Hepatocyte (in vitro differentiated cells): ENCODE data around the gene BRIX1. TPM values are rescaled to one million over a fixed set of nuclear protein-coding genes. Genes with fewer than 3 reads are reported as not detected.
"Not testable (repeated sequence)": the region's sequence is repeated elsewhere in the genome, so short reads cannot be mapped to it uniquely, and the experiment has no call there.

ENCODE experiments used
- DNase-seq: peaks from one replicate; pipeline ENCODE4 v3.0.0-alpha.2; 2016; ENCODE audit warnings: low spot score
- H2AFZ ChIP-seq: fragments of 200-600 bp; sonication (generic); 2 replicates; pipeline ENCODE4 v1.6.0; 2016; ENCODE audit warnings: antibody characterized with exemption, mild to moderate bottlenecking
- H3K27ac ChIP-seq: fragments of 200-600 bp; sonication (generic); 2 replicates; pipeline ENCODE4 v1.5.1; 2016; ENCODE audit warnings: mild to moderate bottlenecking
- H3K27me3 ChIP-seq: fragments of 200-600 bp; sonication (generic); 2 replicates; pipeline ENCODE4 v1.6.1; 2016
- H3K36me3 ChIP-seq: fragments of 200-600 bp; sonication (generic); replicated peaks from 2 replicates; pipeline ENCODE4 v1.5.1; 2016; ENCODE audit warnings: low read depth; ENCODE audit not compliant: insufficient read depth
- H3K4me1 ChIP-seq: fragments of 200-600 bp; sonication (generic); 2 replicates; pipeline ENCODE4 v1.5.1; 2016; ENCODE audit warnings: mild to moderate bottlenecking, moderate library complexity; ENCODE audit not compliant: insufficient read depth
- H3K4me2 ChIP-seq: fragments of 200-600 bp; sonication (generic); 2 replicates; pipeline ENCODE4 v1.6.0; 2016
- H3K4me3 ChIP-seq: fragments of 200-600 bp; sonication (generic); 2 replicates; pipeline ENCODE4 v1.5.1; 2016; ENCODE audit warnings: mild to moderate bottlenecking
- H3K79me2 ChIP-seq: fragments of 200-600 bp; sonication (generic); 2 replicates; pipeline ENCODE4 v1.6.0; 2017; ENCODE audit warnings: mild to moderate bottlenecking
- H3K9me2 ChIP-seq: fragments of 200-600 bp; sonication (generic); replicated peaks from 2 replicates; pipeline ENCODE4 v1.6.0; 2017; ENCODE audit warnings: mild to moderate bottlenecking; ENCODE audit not compliant: insufficient read depth
- H3K9me3 ChIP-seq: fragments of 200-600 bp; sonication (generic); 2 replicates; pipeline ENCODE4 v1.5.1; 2016; ENCODE audit warnings: low read depth, mild to moderate bottlenecking
- H4K20me1 ChIP-seq: fragments of 200-600 bp; sonication (generic); 2 replicates; pipeline ENCODE4 v1.6.0; 2016; ENCODE audit warnings: mild to moderate bottlenecking; ENCODE audit not compliant: insufficient read depth, poor library complexity, severe bottlenecking
- EZH2 ChIP-seq: fragments of 200-600 bp; sonication (generic); IDR thresholded peaks from 2 replicates; pipeline ENCODE4 v1.6.1; 2016; ENCODE audit warnings: antibody characterized with exemption, mild to moderate bottlenecking, borderline replicate concordance
- EZH2phosphoT487 ChIP-seq: fragments of 200-600 bp; sonication (generic); IDR thresholded peaks from one replicate; pipeline ENCODE4 v1.6.1; 2018; ENCODE audit warnings: antibody characterized with exemption, mild to moderate bottlenecking, low read depth, moderate library complexity; ENCODE audit not compliant: unreplicated experiment, severe bottlenecking
- WGBS: methylation state at CpG from one replicate; pipeline ENCODE4 v1.1.6; 2016; ENCODE audit warnings: low lambda C conversion rate; ENCODE audit errors: missing lambda C conversion rate; 5-methylcytosine and 5-hydroxymethylcytosine counted together
- polyA plus RNA-seq: library from polyadenylated mRNA; unstranded; fragments of >200 nt; fragmentation: Nextera tagmentation; extraction: Ambion mirVana; gene quantifications from 2 replicates; pipeline ENCODE4 v1.2.1, GENCODE V29; 2016
- total RNA-seq: library from RNA; depleted of rRNA; stranded (reverse); fragments of >200 nt; gene quantifications from 2 replicates; pipeline ENCODE4 v1.2.3, GENCODE V29; 2014
- TF ChIP-seq, protein P1 (sequence below): fragments of 200-600 bp; sonication (generic); IDR thresholded peaks from 2 replicates; pipeline ENCODE4 v1.5.1; 2016; ENCODE audit warnings: antibody characterized with exemption, mild to moderate bottlenecking; ENCODE audit not compliant: poor library complexity

The BRIX1 gene
- total and polyA plus RNA-seq, 2 experiments from 2014 or later: 28.6 to 28.7 TPM

DNA sequence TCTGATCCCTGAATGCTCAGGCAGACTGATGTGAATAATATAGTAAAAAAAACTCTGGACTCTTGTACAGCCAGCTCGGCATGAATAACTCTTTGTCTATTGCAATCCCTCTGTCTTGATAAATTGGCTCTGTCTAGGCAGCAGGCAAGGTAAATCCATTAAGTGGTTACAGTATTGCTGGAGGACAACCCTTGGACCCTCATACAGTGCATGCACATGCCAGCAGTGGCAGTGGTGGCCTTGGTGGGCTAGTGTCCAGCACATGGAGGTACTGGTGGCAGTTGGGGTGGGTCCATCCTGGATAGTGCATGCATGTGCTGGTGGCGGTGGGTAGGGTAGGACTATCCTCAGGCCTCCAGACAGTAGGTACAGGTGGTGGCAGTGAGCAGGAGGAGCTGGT is 52.7 kb downstream of the BRIX1 start:
- Histone ChIP-seq H4K20me1 (no peaks in the 10 kb centered on the region), H3K27ac (no peak overlapping the region), H3K4me3 (no peak overlapping the region), H3K4me2 (no peak overlapping the region), H3K9me3 (peaks cover 7% of the 10 kb centered on the region), H3K27me3 (no peaks in the 10 kb centered on the region), H3K79me2 (no peaks in the 10 kb centered on the region), H3K4me1 (no peaks in the 10 kb centered on the region), H2AFZ (no peak overlapping the region), H3K9me2 (no peaks in the 10 kb centered on the region), H3K36me3 (no peaks in the 10 kb centered on the region)
- 95% methylated on average over 2 of the region's 2 CpGs for WGBS
- TF ChIP-seq EZH2phosphoT487 (no peak), EZH2 (no peak)
- TF ChIP-seq, protein P1, sequence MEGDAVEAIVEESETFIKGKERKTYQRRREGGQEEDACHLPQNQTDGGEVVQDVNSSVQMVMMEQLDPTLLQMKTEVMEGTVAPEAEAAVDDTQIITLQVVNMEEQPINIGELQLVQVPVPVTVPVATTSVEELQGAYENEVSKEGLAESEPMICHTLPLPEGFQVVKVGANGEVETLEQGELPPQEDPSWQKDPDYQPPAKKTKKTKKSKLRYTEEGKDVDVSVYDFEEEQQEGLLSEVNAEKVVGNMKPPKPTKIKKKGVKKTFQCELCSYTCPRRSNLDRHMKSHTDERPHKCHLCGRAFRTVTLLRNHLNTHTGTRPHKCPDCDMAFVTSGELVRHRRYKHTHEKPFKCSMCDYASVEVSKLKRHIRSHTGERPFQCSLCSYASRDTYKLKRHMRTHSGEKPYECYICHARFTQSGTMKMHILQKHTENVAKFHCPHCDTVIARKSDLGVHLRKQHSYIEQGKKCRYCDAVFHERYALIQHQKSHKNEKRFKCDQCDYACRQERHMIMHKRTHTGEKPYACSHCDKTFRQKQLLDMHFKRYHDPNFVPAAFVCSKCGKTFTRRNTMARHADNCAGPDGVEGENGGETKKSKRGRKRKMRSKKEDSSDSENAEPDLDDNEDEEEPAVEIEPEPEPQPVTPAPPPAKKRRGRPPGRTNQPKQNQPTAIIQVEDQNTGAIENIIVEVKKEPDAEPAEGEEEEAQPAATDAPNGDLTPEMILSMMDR: no peak
- no peak for DNase-seq

DNA sequence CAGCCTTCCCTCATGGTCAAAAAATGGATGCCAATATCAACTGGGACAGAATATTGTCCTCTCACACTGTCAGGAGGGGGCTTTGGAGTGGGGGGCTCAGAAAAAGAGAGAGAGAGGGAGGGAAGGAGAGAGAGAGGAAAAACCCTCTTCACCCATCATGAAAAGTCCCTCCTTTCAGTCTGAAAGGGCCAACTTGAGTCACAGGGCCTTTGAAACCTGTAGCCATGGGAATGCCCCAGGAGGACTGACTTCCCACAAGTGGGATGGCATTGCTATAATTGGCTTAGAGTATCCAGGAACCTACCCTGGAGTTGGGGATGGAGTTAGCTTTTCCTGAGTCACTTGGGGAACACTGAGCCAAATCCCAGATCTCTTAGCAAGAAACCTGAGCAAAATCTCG is 55.0 kb downstream of the BRIX1 start:
- no peak for DNase-seq
- Histone ChIP-seq H3K4me1 (no peaks in the 10 kb centered on the region), H3K36me3 (no peaks in the 10 kb centered on the region), H3K9me3 (peaks cover 4% of the 10 kb centered on the region), H3K27ac (no peak overlapping the region), H3K9me2 (no peaks in the 10 kb centered on the region), H3K79me2 (no peaks in the 10 kb centered on the region), H3K4me3 (no peak overlapping the region), H4K20me1 (no peaks in the 10 kb centered on the region), H3K4me2 (no peak overlapping the region), H2AFZ (no peak overlapping the region), H3K27me3 (no peaks in the 10 kb centered on the region)
- TF ChIP-seq, protein P1: no peak
- no peak for TF ChIP-seq EZH2phosphoT487
- TF ChIP-seq EZH2: no peak
- 65% methylated on average over 1 of the region's 1 CpG for WGBS

DNA sequence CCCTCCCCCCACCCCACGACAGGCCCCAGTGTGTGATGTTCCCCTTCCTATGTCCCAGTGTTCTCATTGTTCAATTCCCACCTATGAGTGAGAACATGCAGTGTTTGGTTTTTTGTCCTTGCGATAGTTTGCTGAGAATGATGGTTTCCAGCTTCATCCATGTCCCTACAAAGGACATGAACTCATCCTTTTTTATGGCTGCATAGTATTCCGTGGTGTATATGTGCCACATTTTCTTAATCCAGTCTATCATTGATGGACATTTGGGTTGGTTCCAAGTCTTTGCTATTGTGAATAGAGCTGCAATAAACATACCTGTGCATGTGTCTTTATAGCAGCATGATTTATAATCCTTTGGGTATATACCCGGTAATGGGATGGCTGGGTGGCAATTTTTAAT is 56.1 kb downstream of the BRIX1 start:
- H4K20me1 ChIP-seq, H3K9me3 ChIP-seq, H3K4me3 ChIP-seq, H3K27me3 ChIP-seq, DNase-seq, H3K4me2 ChIP-seq, H3K27ac ChIP-seq, H3K4me1 ChIP-seq, H3K79me2 ChIP-seq, H3K36me3 ChIP-seq, H2AFZ ChIP-seq, H3K9me2 ChIP-seq: not testable (repeated sequence)
- WGBS: 85% methylated on average over 4 of the region's 4 CpGs

Other genes starting within 250 kb of the BRIX1 start
- gene TTC23L, start 76.5 kb upstream of the BRIX1 start, total RNA-seq: 0.07 and 0.76 TPM in 2 replicates
- gene TTC23L, start 76.5 kb upstream of the BRIX1 start, polyA plus RNA-seq: 1.7 TPM in 1 of 2 replicates, not detected in the other
- gene RAD1, start 207 bp upstream of the BRIX1 start, total RNA-seq: 18.5 and 33.2 TPM in 2 replicates
- gene RAD1, start 207 bp upstream of the BRIX1 start, polyA plus RNA-seq: 24.2 and 25.2 TPM in 2 replicates
- 37.3 and 39.5 TPM in 2 replicates for gene DNAJC21, start 13.8 kb downstream of the BRIX1 start, total RNA-seq
- 29.1 and 40.0 TPM in 2 replicates for gene DNAJC21, start 13.8 kb downstream of the BRIX1 start, polyA plus RNA-seq
- 8.0 and 8.1 TPM in 2 replicates for gene AGXT2, start 132.2 kb downstream of the BRIX1 start, total RNA-seq
- gene AGXT2, start 132.2 kb downstream of the BRIX1 start, polyA plus RNA-seq: 5.9 and 10.6 TPM in 2 replicates